Measurements from ENCODE around the gene SLC24A3. TPM values are rescaled to one million over a fixed set of nuclear protein-coding genes. Genes with fewer than 3 reads are reported as not detected.

SLC24A3 gene
- total and polyA plus RNA-seq, 2 of the 13 experiments (the other 11 are each of a cell fraction or from before 2014, with no cell fraction given): not detected

DNA sequence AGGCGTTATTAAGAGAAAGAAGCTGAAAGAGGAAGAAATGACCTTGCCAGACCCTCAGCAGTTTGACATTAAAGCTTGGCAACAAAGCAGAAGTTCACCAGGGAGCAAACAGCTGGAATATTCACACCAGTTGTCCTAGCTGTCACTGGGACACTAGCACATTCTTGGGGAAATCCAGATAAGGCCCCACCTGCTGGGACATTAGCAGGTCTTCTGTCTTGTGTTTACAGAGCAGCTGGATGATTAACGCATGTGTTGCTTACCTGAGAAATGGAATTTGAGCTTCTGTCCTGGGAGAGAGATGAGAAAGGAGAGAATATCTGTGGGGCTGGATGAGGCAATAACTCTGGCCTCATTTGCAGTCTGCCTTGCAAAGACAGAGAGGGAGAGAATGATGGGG, 408.0 kb downstream of the SLC24A3 start (continued):
- TF ChIP-seq ATF3 (CRISPR knock-in tag; IDR thresholded peaks at IDR 0.05): 0 out of 2 replicates have a peak, but pooled peaks have one; percentile 44
- no peak for TF ChIP-seq RBFOX2 (IDR thresholded peaks at IDR 0.05; ENCODE audit: low read depth, low read length)
- no peak for TF ChIP-seq ZNF20 (CRISPR knock-in tag; IDR thresholded peaks at IDR 0.05)
- TF ChIP-seq MED8 (CRISPR knock-in tag; IDR thresholded peaks at IDR 0.05; ENCODE audit: insufficient replicate concordance): no peak
- TF ChIP-seq AKAP8 (CRISPR knock-in tag; IDR thresholded peaks at IDR 0.05): no peak
- TF ChIP-seq ZFP91 (CRISPR knock-in tag; IDR thresholded peaks at IDR 0.05; ENCODE audit: borderline replicate concordance): no peak
- no peak for TF ChIP-seq PHF20 (CRISPR knock-in tag; IDR thresholded peaks at IDR 0.05)
- no peak for TF ChIP-seq NR2F2 (IDR thresholded peaks at IDR 0.05; ENCODE audit: borderline replicate concordance, low read depth)
- no peak for TF ChIP-seq SP5 (CRISPR knock-in tag; IDR thresholded peaks at IDR 0.05; ENCODE audit: borderline replicate concordance, low read depth)
- no peak for TF ChIP-seq CBFB (CRISPR knock-in tag; IDR thresholded peaks at IDR 0.05)
- TF ChIP-seq ZNF124 (CRISPR knock-in tag; IDR thresholded peaks at IDR 0.05): no peak
- TF ChIP-seq MAX (IDR thresholded peaks at IDR 0.05): peak; percentile 46; the same call in 1 of the 2 replicates
- TF ChIP-seq GATA4 (IDR thresholded peaks at IDR 0.05; ENCODE audit: borderline replicate concordance, low read depth): no peak
- no peak for TF ChIP-seq ZFP82 (CRISPR knock-in tag; IDR thresholded peaks at IDR 0.05; ENCODE audit: borderline replicate concordance)
- TF ChIP-seq MEIS1 (CRISPR knock-in tag; IDR thresholded peaks at IDR 0.05; ENCODE audit: borderline replicate concordance): peak; percentile 55; the same call in 1 of the 2 replicates
- no peak for TF ChIP-seq IKZF4 (CRISPR knock-in tag; IDR thresholded peaks at IDR 0.05; ENCODE audit: borderline replicate concordance, low read depth, not compliant biosample characterization)
- TF ChIP-seq, protein P1, sequence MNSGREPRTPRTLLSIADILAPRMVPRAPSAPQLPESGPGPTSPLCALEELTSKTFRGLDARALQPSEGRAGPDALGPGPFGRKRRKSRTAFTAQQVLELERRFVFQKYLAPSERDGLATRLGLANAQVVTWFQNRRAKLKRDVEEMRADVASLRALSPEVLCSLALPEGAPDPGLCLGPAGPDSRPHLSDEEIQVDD (CRISPR knock-in tag; IDR thresholded peaks at IDR 0.05; ENCODE audit: borderline replicate concordance): no peak
- TF ChIP-seq JUND (CRISPR knock-in tag; IDR thresholded peaks at IDR 0.05): no peak
- TF ChIP-seq GATAD1 (CRISPR knock-in tag; IDR thresholded peaks at IDR 0.05): 0 out of 2 replicates have a peak, but pooled peaks have one; percentile 33
- TF ChIP-seq ZNF580 (CRISPR knock-in tag; IDR thresholded peaks at IDR 0.05; ENCODE audit: borderline replicate concordance, low read depth): no peak
- TF ChIP-seq SIX1 (CRISPR knock-in tag; IDR thresholded peaks at IDR 0.05; ENCODE audit: borderline replicate concordance): peak; percentile 46; the same call in 1 of the 2 replicates
- TF ChIP-seq ZSCAN31 (CRISPR knock-in tag; IDR thresholded peaks at IDR 0.05; ENCODE audit: low read depth): no peak
- TF ChIP-seq, protein P2, sequence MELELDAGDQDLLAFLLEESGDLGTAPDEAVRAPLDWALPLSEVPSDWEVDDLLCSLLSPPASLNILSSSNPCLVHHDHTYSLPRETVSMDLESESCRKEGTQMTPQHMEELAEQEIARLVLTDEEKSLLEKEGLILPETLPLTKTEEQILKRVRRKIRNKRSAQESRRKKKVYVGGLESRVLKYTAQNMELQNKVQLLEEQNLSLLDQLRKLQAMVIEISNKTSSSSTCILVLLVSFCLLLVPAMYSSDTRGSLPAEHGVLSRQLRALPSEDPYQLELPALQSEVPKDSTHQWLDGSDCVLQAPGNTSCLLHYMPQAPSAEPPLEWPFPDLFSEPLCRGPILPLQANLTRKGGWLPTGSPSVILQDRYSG (CRISPR knock-in tag; IDR thresholded peaks at IDR 0.05): no peak
- TF ChIP-seq HOXD1 (CRISPR knock-in tag; IDR thresholded peaks at IDR 0.05): no peak
- TF ChIP-seq U2AF1 (optimal IDR thresholded peaks at IDR 0.05; ENCODE audit: low read depth, low read length): no peak
- 0 out of 2 replicates have a peak, but pooled peaks have one; percentile 42 for TF ChIP-seq TERF1 (CRISPR knock-in tag; IDR thresholded peaks at IDR 0.05)
